Measurements from ENCODE around the gene PPCDC. TPM values are rescaled to one million over a fixed set of nuclear protein-coding genes. Genes with fewer than 3 reads are reported as not detected.
"Not testable (repeated sequence)": the region's sequence is repeated elsewhere in the genome, so short reads cannot be mapped to it uniquely, and the experiment has no call there.

Gene PPCDC
- total RNA-seq, 2 experiments from 2014 or later: 27.3 to 29.1 TPM

GRCh38 chr15:75094961-75095478 is 71.6 kb downstream of the PPCDC start:
- H3K27me3 Mint-ChIP-seq (ENCODE audit: low read depth); DNase-seq; CTCF ChIA-PET; H3K36me3 Mint-ChIP-seq (ENCODE audit: low read depth); ATAC-seq; H3K4me3 Mint-ChIP-seq; H3K27ac Mint-ChIP-seq; POLR2A ChIA-PET; H3K9me3 Mint-ChIP-seq (ENCODE audit: insufficient read depth): not testable (repeated sequence)
- peaks cover 17% of the 10 kb centered on the region for H3K4me1 Mint-ChIP-seq (ENCODE audit: low read depth)

GRCh38 chr15:75095594-75095993 is 72.2 kb downstream of the PPCDC start:
- DNase-seq (no peak), ATAC-seq (no peak)
- ChIA-PET POLR2A (no interaction called here), CTCF (no interaction called here)
- peaks cover 12% of the 10 kb centered on the region for H3K4me1 Mint-ChIP-seq (ENCODE audit: low read depth)
- H3K27me3 Mint-ChIP-seq (ENCODE audit: low read depth): peaks cover 6% of the 10 kb centered on the region
- H3K36me3 Mint-ChIP-seq (ENCODE audit: low read depth): peaks cover 2% of the 10 kb centered on the region
- no peak overlapping the region for H3K4me3 Mint-ChIP-seq
- H3K27ac Mint-ChIP-seq: no peak overlapping the region
- no peaks in the 10 kb centered on the region for H3K9me3 Mint-ChIP-seq (ENCODE audit: insufficient read depth)

- ChIA-PET CTCF (interaction anchor here (1.0 kb wide), 2 partner anchors 55 to 64 kb away, joined by 3 read pairs; no protein-coding TSS in a partner anchor), POLR2A (no interaction called here)
- ATAC-seq: no peak
- no peak for DNase-seq
- peak overlapping the region; percentile 32 for H3K27ac Mint-ChIP-seq
- no peaks in the 10 kb centered on the region for H3K36me3 Mint-ChIP-seq (ENCODE audit: low read depth)
- H3K4me1 Mint-ChIP-seq (ENCODE audit: low read depth): peaks cover 4% of the 10 kb centered on the region
- peaks cover 8% of the 10 kb centered on the region for H3K27me3 Mint-ChIP-seq (ENCODE audit: low read depth)
- no peaks in the 10 kb centered on the region for H3K9me3 Mint-ChIP-seq (ENCODE audit: insufficient read depth)
- H3K4me3 Mint-ChIP-seq: no peak overlapping the region
Observed at GRCh38 chr15:75097939-75098338, 74.5 kb downstream of the PPCDC start.

- ATAC-seq: no peak
- ChIA-PET CTCF (interaction anchor here (1.0 to 1.1 kb wide), 2 partner anchors 17 to 65 kb away, joined by 3 read pairs; no protein-coding TSS in a partner anchor), POLR2A (no interaction called here)
- H3K4me1 Mint-ChIP-seq (ENCODE audit: low read depth): peaks cover 7% of the 10 kb centered on the region
- peaks cover 8% of the 10 kb centered on the region for H3K27me3 Mint-ChIP-seq (ENCODE audit: low read depth)
- no peaks in the 10 kb centered on the region for H3K9me3 Mint-ChIP-seq (ENCODE audit: insufficient read depth)
- no peaks in the 10 kb centered on the region for H3K36me3 Mint-ChIP-seq (ENCODE audit: low read depth)
- H3K4me3 Mint-ChIP-seq: no peak overlapping the region
- DNase-seq: no peak
- H3K27ac Mint-ChIP-seq: peak overlapping the region; percentile 55
Observed at GRCh38 chr15:75098404-75098803, 75.0 kb downstream of the PPCDC start.

Other genes with a start within 250 kb of the PPCDC start
- gene CSK, start 241.5 kb upstream of the PPCDC start, total RNA-seq: 100 to 1,000 TPM; 314 to 330 TPM
- 1 to 10 TPM in 1 of 2 experiments, under 1 TPM in 1; 0.47 to 1.0 TPM for gene LMAN1L, start 210.8 kb upstream of the PPCDC start, total RNA-seq
- gene CPLX3, start 197.0 kb upstream of the PPCDC start, total RNA-seq: not detected
- gene ULK3, start 180.4 kb upstream of the PPCDC start, total RNA-seq: 10 to 100 TPM; 56.9 to 58.0 TPM
- 100 to 1,000 TPM in 1 of 2 experiments, 10 to 100 TPM in 1; 96.9 to 105 TPM for gene SCAMP2, start 150.2 kb upstream of the PPCDC start, total RNA-seq
- gene MPI, start 133.5 kb upstream of the PPCDC start, total RNA-seq: 10 to 100 TPM; 55.7 to 56.7 TPM
- 10 to 100 TPM; 61.3 to 72.5 TPM for gene FAM219B, start 116.7 kb upstream of the PPCDC start, total RNA-seq
- 100 to 1,000 TPM; 305 to 313 TPM for gene COX5A, start 85.5 kb upstream of the PPCDC start, total RNA-seq
- 1 to 10 TPM; 6.5 to 7.2 TPM for gene RPP25, start 66.8 kb upstream of the PPCDC start, total RNA-seq
- 1 to 10 TPM; 1.1 TPM for gene SCAMP5, start 28.0 kb upstream of the PPCDC start, total RNA-seq
- gene C15orf39, start 178.3 kb downstream of the PPCDC start, total RNA-seq: 10 to 100 TPM; 57.2 to 59.4 TPM
- gene GOLGA6C, start 234.7 kb downstream of the PPCDC start, total RNA-seq: not detected